GM20431 (cell line): ENCODE data around the gene ESD.
"Not testable (repeated sequence)": the region's sequence is repeated elsewhere in the genome, so short reads cannot be mapped to it uniquely, and the experiment has no call there.

Experiments
- in situ Hi-C: fragments of 300-500 bp; cut with MseI, MboI; formaldehyde crosslinking; loops from one replicate; pipeline ENCODE4 v1.15.0; 2020; ENCODE audit warnings: low sequenced_read_pairs; ENCODE audit not compliant: unreplicated experiment

Gene ESD

GRCh38 chr13:46796515-46797474 lies at the start of gene ESD:
Gene ESD, minus strand, starts transcription at chr13:46797161. Its CDS starts 5,748 bp downstream, at chr13:46791413.
- in situ Hi-C loops: no loop called here

- in situ Hi-C loops: loop anchor here (25.0 kb wide), 1 partner anchor 916 kb away; no protein-coding TSS in a partner anchor
These were observed 49.8 kb upstream of the ESD start for GRCh38 chr13:46846726-46847125.

- in situ Hi-C loops: loop anchor here (25.0 kb wide), 1 partner anchor 917 kb away; no protein-coding TSS in a partner anchor
These were observed 48.2 kb upstream of the ESD start for GRCh38 chr13:46845146-46845545.

- in situ Hi-C loops: loop anchor here (25.0 kb wide), 1 partner anchor 918 kb away; no protein-coding TSS in a partner anchor
These were observed 47.5 kb upstream of the ESD start for GRCh38 chr13:46844431-46844830.

GRCh38 chr13:46839399-46839798 lies 42.4 kb upstream of the ESD start:
- in situ Hi-C loops: loop anchor here (25.0 kb wide), 1 partner anchor 923 kb away; no protein-coding TSS in a partner anchor

- in situ Hi-C loops: loop anchor here (25.0 kb wide), 1 partner anchor 928 kb away; no protein-coding TSS in a partner anchor
These were observed 37.7 kb upstream of the ESD start for GRCh38 chr13:46834657-46835056.

GRCh38 chr13:46831588-46832194 lies 34.7 kb upstream of the ESD start:
- in situ Hi-C loops: loop anchor here (25.0 kb wide), 1 partner anchor 931 kb away; no protein-coding TSS in a partner anchor

GRCh38 chr13:46830405-46831005 lies 33.5 kb upstream of the ESD start:
- in situ Hi-C loops: loop anchor here (25.0 kb wide), 1 partner anchor 932 kb away; no protein-coding TSS in a partner anchor

- in situ Hi-C loops: no loop called here
These were observed 25.6 kb upstream of the ESD start for GRCh38 chr13:46822551-46822950.

GRCh38 chr13:46817838-46818476 lies 21.0 kb upstream of the ESD start:
- in situ Hi-C loops: no loop called here

- in situ Hi-C loops: no loop called here
These were observed 20.1 kb upstream of the ESD start for GRCh38 chr13:46817095-46817494.

GRCh38 chr13:46816371-46816770 lies 19.4 kb upstream of the ESD start:
- in situ Hi-C loops: no loop called here

- in situ Hi-C loops: no loop called here
These were observed 15.4 kb upstream of the ESD start for GRCh38 chr13:46812301-46812797.

GRCh38 chr13:46810440-46810839 lies 13.5 kb upstream of the ESD start:
- in situ Hi-C loops: no loop called here

- in situ Hi-C loops: not testable (repeated sequence)
These were observed 8.0 kb upstream of the ESD start for GRCh38 chr13:46804921-46805320.

GRCh38 chr13:46804391-46804815 lies 7.4 kb upstream of the ESD start:
- in situ Hi-C loops: no loop called here

GRCh38 chr13:46803586-46803985 lies 6.6 kb upstream of the ESD start:
- in situ Hi-C loops: no loop called here

GRCh38 chr13:46801858-46802257 lies 4.9 kb upstream of the ESD start:
- in situ Hi-C loops: no loop called here

GRCh38 chr13:46799139-46799538 lies 2.2 kb upstream of the ESD start:
- in situ Hi-C loops: no loop called here
